NOMO-1 treated with DMSO at 0.1 percent for 48 hours (cell line): ENCODE data around the gene RNU2-1.
"Not testable (repeated sequence)": the region's sequence is repeated elsewhere in the genome, so short reads cannot be mapped to it uniquely, and the experiment has no call there.

ENCODE experiments used
- DNase-seq: peaks from one replicate; lab custom pipeline; 2025; ENCODE audit not compliant: unreplicated experiment; lab: John Stamatoyannopoulos, UW

The RNU2-1 gene

DNA sequence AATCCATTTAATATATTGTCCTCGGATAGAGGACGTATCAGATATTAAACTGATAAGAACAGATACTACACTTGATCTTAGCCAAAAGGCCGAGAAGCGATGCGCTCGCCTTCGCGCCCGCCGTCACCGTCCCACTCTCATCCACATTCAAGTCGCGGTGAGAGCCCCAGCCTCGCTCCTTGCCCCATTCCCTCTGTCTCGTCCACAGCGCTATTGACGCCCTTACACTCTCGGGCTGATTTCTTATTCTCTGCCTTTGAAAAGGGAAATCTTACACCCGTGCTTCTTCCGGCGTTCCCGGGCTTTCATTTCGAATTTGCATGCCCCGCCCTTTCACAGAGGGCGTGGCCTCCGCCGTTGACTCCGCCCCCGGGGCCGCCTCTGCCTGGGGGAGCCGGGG is at the start of gene RNU2-1:
Gene RNU2-1, minus strand, starts transcription at position 101 of the 400 bp plus-strand sequence.
- DNase-seq = not testable (repeated sequence)

DNA sequence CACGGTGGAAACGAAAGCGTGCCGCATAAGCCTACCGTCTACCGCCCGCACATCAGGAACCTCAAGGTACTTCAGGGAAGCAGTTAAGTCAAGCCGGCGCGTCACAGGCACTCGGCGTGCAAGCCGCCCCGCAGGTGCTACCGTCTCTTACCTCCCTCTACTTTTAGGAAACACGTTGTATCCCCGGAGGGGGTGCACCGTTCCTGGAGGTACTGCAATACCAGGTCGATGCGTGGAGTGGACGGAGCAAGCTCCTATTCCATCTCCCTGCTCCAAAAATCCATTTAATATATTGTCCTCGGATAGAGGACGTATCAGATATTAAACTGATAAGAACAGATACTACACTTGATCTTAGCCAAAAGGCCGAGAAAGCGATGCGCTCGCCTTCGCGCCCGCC is 39.1 kb upstream of the RNU2-1 start:
- not testable (repeated sequence) for DNase-seq

DNA sequence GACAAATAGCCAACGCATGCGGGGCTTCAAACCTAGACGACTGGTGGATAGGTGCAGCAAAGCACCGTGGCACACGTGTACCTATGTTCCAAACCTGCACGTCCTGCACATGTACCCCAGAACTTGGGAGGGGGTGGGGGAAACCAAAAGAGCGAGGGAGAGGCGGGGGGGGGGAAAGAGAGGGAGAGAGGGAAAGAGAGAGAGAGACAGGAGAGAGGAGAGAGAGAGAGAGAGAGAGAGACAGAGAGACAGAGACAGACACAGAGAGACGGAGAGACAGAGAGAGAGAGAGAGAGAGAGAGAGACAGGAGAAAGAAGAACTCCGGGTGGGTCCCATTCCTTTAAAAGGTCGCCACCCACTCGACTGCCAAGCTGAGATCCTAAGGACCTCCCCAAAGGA is 38.7 kb upstream of the RNU2-1 start:
- DNase-seq = not testable (repeated sequence)

DNA sequence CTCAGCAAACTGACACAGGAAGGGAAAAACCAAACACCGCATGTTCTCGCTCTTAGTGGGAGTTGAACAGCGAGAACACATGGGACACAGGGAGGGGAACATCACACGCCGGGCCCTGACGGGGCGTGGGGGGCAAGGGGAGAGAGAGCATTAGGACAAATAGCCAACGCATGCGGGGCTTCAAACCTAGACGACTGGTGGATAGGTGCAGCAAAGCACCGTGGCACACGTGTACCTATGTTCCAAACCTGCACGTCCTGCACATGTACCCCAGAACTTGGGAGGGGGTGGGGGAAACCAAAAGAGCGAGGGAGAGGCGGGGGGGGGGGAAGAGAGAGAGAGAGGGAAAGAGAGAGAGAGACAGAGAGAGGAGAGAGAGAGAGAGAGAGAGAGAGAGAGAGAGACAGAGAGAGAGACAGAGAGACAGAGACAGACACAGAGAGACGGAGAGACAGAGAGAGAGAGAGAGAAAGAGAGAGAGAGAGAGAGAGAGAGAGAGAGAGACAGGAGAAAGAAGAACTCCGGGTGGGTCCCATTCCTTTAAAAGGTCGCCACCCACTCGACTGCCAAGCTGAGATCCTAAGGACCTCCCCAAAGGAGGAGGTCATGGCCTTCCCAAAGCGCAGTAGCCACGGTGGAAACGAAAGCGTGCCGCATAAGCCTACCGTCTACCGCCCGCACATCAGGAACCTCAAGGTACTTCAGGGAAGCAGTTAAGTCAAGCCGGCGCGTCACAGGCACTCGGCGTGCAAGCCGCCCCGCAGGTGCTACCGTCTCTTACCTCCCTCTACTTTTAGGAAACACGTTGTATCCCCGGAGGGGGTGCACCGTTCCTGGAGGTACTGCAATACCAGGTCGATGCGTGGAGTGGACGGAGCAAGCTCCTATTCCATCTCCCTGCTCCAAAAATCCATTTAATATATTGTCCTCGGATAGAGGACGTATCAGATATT is 37.1 kb upstream of the RNU2-1 start:
- not testable (repeated sequence) for DNase-seq

DNA sequence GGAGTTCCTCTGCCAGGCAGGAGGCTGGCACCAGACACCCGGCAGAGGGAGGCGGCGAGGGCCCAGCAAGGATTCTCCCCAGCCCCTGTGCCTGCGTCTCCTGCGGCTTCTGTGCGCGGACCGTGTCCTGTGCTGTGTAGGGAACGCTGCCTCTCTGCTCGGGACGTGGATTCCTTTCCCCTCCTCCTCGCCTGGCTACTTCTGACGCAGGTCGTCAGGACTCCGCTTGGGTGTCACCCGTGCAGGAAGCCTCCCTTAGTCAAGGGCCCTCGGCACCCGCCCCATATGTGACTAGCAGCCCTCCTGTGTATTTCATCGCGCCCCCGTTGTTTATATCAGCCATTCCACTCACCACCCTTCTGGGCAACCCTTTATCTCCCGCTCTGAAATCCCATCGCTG is 12.7 kb upstream of the RNU2-1 start:
- not testable (repeated sequence) for DNase-seq

DNA sequence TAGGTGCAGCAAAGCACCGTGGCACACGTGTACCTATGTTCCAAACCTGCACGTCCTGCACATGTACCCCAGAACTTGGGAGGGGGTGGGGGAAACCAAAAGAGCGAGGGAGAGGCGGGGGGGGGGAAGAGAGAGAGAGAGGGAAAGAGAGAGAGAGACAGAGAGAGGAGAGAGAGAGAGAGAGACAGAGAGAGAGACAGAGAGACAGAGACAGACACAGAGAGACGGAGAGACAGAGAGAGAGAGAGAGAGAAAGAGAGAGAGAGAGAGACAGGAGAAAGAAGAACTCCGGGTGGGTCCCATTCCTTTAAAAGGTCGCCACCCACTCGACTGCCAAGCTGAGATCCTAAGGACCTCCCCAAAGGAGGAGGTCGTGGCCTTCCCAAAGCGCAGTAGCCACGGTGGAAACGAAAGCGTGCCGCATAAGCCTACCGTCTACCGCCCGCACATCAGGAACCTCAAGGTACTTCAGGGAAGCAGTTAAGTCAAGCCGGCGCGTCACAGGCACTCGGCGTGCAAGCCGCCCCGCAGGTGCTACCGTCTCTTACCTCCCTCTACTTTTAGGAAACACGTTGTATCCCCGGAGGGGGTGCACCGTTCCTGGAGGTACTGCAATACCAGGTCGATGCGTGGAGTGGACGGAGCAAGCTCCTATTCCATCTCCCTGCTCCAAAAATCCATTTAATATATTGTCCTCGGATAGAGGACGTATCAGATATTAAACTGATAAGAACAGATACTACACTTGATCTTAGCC is 7.0 kb upstream of the RNU2-1 start:
- not testable (repeated sequence) for DNase-seq

DNA sequence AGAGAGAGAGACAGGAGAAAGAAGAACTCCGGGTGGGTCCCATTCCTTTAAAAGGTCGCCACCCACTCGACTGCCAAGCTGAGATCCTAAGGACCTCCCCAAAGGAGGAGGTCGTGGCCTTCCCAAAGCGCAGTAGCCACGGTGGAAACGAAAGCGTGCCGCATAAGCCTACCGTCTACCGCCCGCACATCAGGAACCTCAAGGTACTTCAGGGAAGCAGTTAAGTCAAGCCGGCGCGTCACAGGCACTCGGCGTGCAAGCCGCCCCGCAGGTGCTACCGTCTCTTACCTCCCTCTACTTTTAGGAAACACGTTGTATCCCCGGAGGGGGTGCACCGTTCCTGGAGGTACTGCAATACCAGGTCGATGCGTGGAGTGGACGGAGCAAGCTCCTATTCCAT is 5.8 kb upstream of the RNU2-1 start:
- DNase-seq = not testable (repeated sequence)

DNA sequence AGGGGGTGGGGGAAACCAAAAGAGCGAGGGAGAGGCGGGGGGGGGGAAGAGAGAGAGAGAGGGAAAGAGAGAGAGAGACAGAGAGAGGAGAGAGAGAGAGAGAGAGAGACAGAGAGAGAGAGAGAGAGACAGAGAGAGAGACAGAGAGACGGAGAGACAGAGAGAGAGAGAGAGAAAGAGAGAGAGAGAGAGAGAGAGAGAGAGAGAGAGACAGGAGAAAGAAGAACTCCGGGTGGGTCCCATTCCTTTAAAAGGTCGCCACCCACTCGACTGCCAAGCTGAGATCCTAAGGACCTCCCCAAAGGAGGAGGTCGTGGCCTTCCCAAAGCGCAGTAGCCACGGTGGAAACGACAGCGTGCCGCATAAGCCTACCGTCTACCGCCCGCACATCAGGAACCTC is 514 bp downstream of the RNU2-1 start:
- DNase-seq = not testable (repeated sequence)

DNA sequence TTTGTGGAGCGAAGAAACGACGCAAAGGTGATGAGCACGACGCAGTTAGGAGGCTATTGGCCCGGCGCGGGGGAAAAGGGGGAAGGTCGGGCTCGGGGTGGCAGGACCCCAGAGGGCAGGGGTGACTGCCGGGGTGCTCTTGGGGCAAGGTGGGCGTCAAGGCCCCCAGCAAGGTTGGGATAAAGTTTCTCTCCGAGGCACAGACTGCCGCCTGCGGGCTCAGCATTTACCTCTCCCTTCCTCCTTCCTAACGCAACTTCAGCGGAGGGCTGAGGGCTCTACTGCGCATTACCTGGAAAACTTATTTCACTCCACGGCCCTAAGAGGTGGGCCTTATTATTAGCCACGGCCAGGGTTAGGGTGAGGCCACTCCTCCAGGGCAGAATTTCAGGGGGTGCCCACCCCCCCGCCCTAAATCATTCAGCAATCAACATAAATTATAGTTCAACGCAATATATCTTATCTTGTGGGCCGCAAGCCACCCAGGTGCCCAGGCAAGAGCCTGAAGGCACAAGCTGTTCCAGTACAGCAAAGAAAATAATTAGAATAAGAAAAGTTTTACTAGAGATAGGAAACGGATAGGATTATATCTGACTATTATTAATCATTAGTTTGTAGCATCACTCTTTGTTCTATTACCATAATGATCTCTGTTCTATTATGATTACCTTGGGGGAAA is 1.6 kb downstream of the RNU2-1 start:
- DNase-seq = not testable (repeated sequence)

DNA sequence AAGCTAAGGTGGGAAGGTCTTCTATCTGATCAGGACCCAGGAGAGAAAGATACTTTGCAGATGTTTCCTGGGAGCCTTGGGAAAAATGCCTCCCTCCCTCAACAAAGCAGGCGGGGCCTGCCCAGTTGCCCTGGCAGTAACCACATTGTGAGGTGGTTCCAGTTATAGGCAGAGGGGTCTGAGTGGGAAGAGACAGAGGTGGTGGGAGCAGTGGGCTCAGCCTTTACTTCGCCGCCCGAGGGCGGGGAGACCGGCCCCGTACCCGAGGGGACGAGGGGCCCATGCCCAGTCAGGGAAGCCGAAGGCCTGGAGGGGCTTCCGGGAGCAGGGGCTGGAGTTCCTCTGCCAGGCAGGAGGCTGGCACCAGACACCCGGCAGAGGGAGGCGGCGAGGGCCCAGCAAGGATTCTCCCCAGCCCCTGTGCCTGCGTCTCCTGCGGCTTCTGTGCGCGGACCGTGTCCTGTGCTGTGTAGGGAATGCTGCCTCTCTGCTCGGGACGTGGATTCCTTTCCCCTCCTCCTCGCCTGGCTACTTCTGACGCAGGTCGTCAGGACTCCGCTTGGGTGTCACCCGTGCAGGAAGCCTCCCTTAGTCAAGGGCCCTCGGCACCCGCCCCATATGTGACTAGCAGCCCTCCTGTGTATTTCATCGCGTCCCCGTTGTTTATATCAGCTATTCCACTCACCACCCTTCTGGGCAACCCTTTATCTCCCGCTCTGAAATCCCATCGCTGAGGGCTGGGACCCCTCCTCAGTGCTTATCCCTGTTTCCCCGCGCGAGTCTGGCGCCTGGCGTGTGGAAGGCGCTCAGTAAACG is 2.4 kb downstream of the RNU2-1 start:
- DNase-seq = not testable (repeated sequence)

DNA sequence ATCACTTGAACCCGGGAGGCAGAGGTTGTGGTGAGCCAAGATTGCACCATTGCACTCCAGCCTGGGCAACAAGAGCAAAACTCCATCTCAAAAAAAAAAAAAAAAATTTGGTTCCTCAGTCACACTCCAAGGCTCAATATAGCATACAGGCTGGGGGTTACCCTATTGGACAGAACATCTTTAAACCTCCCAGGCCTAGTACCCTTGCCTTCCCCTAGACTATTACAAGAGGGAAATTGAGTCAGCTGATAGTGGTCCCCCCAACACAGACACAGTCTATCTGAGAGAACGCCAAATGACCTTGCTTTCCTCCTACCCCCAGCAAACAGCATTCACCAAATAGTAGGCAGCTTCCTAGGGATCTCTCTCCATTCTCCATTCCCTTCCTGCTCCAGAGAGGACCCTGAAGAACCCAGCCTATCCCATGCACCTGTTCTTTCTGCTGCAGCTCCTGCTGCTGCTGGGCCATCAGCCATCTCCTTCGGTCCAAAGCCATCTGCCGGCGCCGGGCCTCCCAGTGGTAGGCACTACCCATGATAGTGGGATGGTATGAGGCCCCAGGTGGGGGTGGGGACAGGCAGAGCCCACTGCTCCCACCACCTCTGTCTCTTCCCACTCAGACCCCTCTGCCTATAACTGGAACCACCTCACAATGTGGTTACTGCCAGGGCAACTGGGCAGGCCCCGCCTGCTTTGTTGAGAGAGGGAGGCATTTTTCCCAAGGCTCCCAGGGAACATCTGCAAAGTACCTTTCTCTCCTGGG is 5.6 kb downstream of the RNU2-1 start, which contains the start of gene CCDC200:
Gene CCDC200, minus strand, starts transcription at position 604 of the 763 bp plus-strand sequence. Its CDS starts 69 bp downstream, at position 535.
- DNase-seq = not testable (repeated sequence)

DNA sequence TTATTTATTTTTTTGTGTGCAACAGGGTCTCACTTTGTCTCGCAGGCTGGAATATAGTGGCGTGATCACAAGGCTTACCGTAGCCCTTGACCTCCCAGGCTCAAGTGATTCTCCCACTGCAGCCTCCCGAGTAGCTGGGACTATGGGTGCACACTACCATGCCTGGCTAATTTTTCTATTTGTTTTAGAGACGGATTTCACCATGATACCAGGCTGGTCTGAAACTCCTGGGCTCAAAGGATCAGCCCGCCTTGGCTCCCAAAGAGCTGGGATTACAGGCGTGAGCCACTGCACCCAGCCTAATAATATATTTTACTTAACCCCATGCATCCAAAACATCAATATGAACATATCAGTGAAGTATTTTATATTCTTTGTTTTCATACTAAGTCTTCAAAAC is 7.4 kb downstream of the RNU2-1 start:
- DNase-seq = no peak

DNA sequence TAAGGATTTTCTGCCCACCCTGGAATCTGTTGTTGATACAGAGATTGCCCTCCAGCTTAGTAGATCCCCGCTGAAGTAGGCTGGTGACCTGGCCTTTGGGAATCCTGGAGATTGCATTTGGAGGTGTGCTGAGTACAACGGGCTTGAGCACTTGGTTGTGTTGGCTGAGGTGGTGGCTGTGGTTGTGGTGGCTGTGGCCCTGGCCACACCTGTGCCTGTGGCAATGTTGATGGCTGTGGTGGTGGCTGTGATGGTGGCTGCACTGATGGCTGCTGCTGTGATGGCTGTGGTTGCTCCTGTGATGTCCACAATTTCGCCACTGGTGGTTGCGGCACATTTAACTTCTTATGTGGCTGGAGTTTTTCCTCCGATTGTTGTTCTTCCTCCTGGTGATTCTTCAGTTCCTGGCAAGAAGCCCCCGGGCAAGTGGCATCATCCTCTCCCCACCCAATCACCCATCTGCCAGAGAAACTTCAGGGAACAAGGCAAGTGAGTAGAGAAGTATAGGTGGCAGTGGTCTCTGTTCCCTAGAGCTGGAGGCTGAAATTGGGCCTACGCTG is 9.6 kb downstream of the RNU2-1 start:
- no peak for DNase-seq

DNA sequence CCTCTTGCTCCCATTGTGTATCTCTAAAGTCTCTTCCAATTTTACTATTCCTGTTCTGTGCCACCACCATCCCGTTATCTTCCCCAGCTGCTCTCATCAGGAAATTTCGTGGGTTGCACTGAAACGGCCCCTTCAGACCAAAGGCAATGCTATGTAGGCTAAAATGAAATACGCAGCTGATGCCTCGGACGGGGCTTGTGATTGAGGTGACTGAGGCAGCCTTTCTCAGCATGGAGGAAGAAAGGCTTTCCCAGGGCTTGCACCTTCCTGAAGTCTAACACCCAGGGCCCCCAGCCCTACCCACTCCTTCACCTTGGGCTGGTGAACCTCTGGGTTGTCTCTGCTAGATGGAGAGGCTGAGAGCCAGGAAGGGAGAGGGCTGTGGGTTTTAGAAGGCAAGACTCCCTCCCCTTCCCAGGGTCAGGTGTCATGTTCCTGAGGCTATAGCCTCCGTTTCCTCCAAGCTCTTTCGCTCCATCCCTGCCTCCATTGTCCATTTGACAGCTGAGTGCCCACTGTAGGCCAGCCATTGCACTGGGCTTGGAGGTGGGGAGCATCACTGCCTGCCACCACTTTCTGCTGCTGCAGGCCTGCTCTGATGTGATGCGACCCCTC is 13.2 kb downstream of the RNU2-1 start:
- no peak for DNase-seq

DNA sequence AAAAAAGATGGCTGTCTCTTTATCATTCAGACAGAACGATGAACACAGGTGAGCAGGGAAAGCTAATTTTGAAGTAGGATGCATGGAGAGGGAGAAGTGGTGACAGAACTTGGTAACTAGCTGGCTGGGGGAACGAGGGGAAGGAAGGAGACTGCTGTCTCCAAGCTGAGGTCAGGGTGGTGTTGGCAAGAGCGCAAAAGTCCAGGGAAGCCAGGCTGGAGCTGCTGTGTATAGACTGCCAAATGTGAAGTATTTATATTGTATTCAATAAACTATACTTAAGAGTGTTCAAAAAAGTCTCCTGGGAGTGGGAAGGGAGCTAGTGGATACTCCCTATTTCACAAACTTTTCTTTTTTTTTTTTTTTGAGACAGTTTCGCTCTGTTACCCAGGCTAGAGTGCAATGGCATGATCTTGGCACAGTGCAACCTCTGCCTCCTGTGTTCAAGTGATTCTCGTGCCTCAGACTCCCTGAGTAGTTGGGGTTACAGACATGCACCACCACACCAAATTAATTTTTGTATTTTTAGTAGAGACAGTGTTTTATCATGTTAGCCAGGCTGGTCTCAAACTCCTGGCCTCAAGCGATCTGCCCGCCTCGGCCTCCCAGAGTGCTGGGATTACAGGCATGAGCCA is 13.9 kb downstream of the RNU2-1 start:
- DNase-seq = no peak

DNA sequence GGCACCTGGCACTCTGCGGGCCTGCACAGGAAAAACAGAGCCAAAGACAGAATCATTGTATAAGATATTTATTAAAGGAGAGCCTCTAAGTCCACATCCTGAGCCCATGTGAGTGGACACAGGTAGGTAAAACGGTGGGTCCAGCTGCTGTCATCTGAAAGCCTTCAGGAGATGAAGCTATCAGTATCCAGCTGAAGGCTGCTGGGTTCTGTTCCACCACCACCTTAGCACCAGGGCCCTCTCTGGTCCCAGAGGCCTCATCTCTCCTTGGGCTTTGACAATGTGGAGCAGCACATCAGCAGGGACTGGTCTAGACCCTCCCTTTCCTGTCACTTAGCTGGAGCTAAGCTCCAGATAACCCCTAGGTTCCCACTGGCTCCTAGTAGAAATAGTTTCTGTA is 14.8 kb downstream of the RNU2-1 start:
- no peak for DNase-seq

DNA sequence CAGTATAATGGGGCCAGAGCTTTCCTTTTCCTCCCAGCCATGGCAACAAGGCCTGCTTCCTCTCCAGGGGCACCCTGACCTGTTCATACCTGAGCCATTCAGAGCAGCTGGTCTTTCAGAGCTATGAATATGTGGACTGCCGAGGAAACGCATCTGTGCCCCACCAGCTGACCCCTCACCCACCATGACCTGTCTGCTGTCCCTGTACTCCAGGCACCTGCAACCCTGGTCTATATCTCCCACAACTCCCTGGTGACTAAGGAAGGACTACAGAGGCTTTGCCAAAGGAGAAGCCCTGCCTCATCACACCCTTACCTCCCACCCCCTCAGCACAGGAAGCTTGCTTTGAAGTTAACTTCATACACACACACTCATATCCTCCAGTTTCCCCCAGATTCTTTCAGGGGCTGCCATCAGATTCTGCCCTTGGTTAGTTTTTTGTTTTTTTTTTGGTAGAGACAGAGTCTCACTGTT is 16.1 kb downstream of the RNU2-1 start:
- DNase-seq = no peak
